Osteocyte (in vitro differentiated cells): ENCODE data around the gene INHBA. TPM values are rescaled to one million over a fixed set of nuclear protein-coding genes. Genes with fewer than 3 reads are reported as not detected.
A peak's percentile ranks its signal among the peaks of the same experiment; 100 is the strongest.

Source experiments
- DNase-seq: peaks from one replicate; pipeline ENCODE4 v3.0.0; 2021; ENCODE audit warnings: mixed read lengths; ENCODE audit not compliant: unreplicated experiment; ENCODE audit errors: extremely low spot score
- H3K27ac Mint-ChIP-seq: one replicate; pipeline ENCODE4 v1.8.0; 2021; ENCODE audit warnings: mild to moderate bottlenecking, mixed read lengths; ENCODE audit not compliant: unreplicated experiment
- H3K27me3 Mint-ChIP-seq: one replicate; pipeline ENCODE4 v1.8.0; 2021; ENCODE audit warnings: mixed read lengths; ENCODE audit not compliant: unreplicated experiment
- H3K36me3 Mint-ChIP-seq: one replicate; pipeline ENCODE4 v1.8.0; 2021; ENCODE audit warnings: mixed read lengths; ENCODE audit not compliant: unreplicated experiment
- H3K4me1 Mint-ChIP-seq: one replicate; pipeline ENCODE4 v1.8.0; 2021; ENCODE audit warnings: mixed read lengths; ENCODE audit not compliant: unreplicated experiment
- H3K4me3 Mint-ChIP-seq: one replicate; pipeline ENCODE4 v1.8.0; 2021; ENCODE audit warnings: mild to moderate bottlenecking, moderate library complexity, mixed read lengths; ENCODE audit not compliant: unreplicated experiment
- H3K9me3 Mint-ChIP-seq: one replicate; pipeline ENCODE4 v1.8.0; 2021; ENCODE audit warnings: mixed read lengths; ENCODE audit not compliant: unreplicated experiment
- CTCF ChIP-seq: fragments of 200-600 bp; sonication (generic); IDR thresholded peaks from 2 replicates; pipeline ENCODE4 v1.5.0; 2021; ENCODE audit warnings: antibody characterized with exemption, mild to moderate bottlenecking, moderate library complexity
- total RNA-seq: library from RNA; stranded (reverse); gene quantifications from 2 replicates; pipeline ENCODE4 v1.2.1, GENCODE V29; 2021

INHBA gene
- total RNA-seq, 1 donor from 2014 or later: 198 TPM

GRCh38 chr7:41682422-41682821, 20.5 kb downstream of the INHBA start:
- Mint-ChIP-seq H3K9me3 (peaks cover 3% of the 10 kb centered on the region), H3K4me1 (peaks cover 15% of the 10 kb centered on the region), H3K27ac (peak overlapping the region; percentile 63)

GRCh38 chr7:41679566-41679965, 23.3 kb downstream of the INHBA start:
- TF ChIP-seq CTCF: no peak
- peaks cover 3% of the 10 kb centered on the region for H3K9me3 Mint-ChIP-seq
- no peak for DNase-seq
- no peaks in the 10 kb centered on the region for H3K36me3 Mint-ChIP-seq
- H3K4me3 Mint-ChIP-seq: no peak overlapping the region
- peaks cover 4% of the 10 kb centered on the region for H3K4me1 Mint-ChIP-seq
- H3K27ac Mint-ChIP-seq: no peak overlapping the region
- no peaks in the 10 kb centered on the region for H3K27me3 Mint-ChIP-seq

More at GRCh38 chr7:41682422-41682821, 20.5 kb downstream of the INHBA start:
- TF ChIP-seq CTCF: no peak
- Mint-ChIP-seq H3K36me3 (peaks cover 9% of the 10 kb centered on the region), H3K4me3 (no peak overlapping the region), H3K27me3 (no peaks in the 10 kb centered on the region)
- DNase-seq: no peak

- peaks cover 4% of the 10 kb centered on the region for H3K4me1 Mint-ChIP-seq
- peaks cover 8% of the 10 kb centered on the region for H3K36me3 Mint-ChIP-seq
- no peak overlapping the region for H3K27ac Mint-ChIP-seq
- no peak for TF ChIP-seq CTCF
- no peak overlapping the region for H3K4me3 Mint-ChIP-seq
- no peaks in the 10 kb centered on the region for H3K27me3 Mint-ChIP-seq
- DNase-seq: no peak
- no peaks in the 10 kb centered on the region for H3K9me3 Mint-ChIP-seq
Measured at GRCh38 chr7:41674505-41675023, 28.3 kb downstream of the INHBA start.

GRCh38 chr7:41661596-41661995, 41.3 kb downstream of the INHBA start:
- DNase-seq: no peak
- Mint-ChIP-seq H3K4me1 (peaks cover 25% of the 10 kb centered on the region), H3K36me3 (no peaks in the 10 kb centered on the region), H3K4me3 (no peak overlapping the region), H3K27me3 (no peaks in the 10 kb centered on the region), H3K9me3 (no peaks in the 10 kb centered on the region), H3K27ac (peak overlapping the region; percentile 56)
- no peak for TF ChIP-seq CTCF

- Mint-ChIP-seq H3K4me3 (no peak overlapping the region), H3K9me3 (no peaks in the 10 kb centered on the region), H3K27ac (no peak overlapping the region), H3K36me3 (no peaks in the 10 kb centered on the region), H3K27me3 (no peaks in the 10 kb centered on the region), H3K4me1 (peaks cover 38% of the 10 kb centered on the region)
- TF ChIP-seq CTCF: no peak
- DNase-seq: no peak
Measured at GRCh38 chr7:41659539-41659938, 43.4 kb downstream of the INHBA start.
